Gastrocnemius medialis (tissue), 4 donors: ENCODE data around the gene ABR.

Experiments used
- CTCF ChIP-seq, 5 experiments: fragments of 450-650 bp in 3 of 5; fragments of 200-600 bp in 2 of 5; sonication (generic) in 2 of 5; IDR thresholded peaks in 4 of 5; conservative IDR thresholded peaks in 1 of 5; 1 replicate in 4 of 5; 2 replicates in 1 of 5; pipeline ENCODE4 v1.5.1; 2016 to 2019; ENCODE audit warnings: antibody characterized with exemption in 5 of 5, mild to moderate bottlenecking in 3 of 5, moderate library complexity in 3 of 5
- POLR2A ChIP-seq, 2 donors: fragments of 450-650 bp; IDR thresholded peaks; one replicate each; pipeline ENCODE4 v1.6.1; 2017; ENCODE audit warnings: antibody characterized with exemption in 2 of 2, mild to moderate bottlenecking in 2 of 2, moderate library complexity in 2 of 2

GRCh38 chr17:975371-975915 lies 204.3 kb downstream of the ABR start:
- TF ChIP-seq CTCF (IDR thresholded peaks at IDR 0.05 in 4 of 5, conservative IDR thresholded peaks at IDR 0.05 in 1 of 5) (no peak), POLR2A (IDR thresholded peaks at IDR 0.05) (no peak)
